GM18511 (cell line): ENCODE results near the gene ACOX1.

ENCODE experiments used
- ATAC-seq: cut with Tn5 transposase; IDR thresholded peaks from one replicate; pipeline ENCODE4 v1.9.1; 2021; ENCODE audit warnings: mild to moderate bottlenecking, moderate library complexity; ENCODE audit not compliant: unreplicated experiment

ACOX1 gene

GRCh38 chr17:75910699-75911098 lies 68.3 kb downstream of the ACOX1 start:
- no peak for ATAC-seq

DNA sequence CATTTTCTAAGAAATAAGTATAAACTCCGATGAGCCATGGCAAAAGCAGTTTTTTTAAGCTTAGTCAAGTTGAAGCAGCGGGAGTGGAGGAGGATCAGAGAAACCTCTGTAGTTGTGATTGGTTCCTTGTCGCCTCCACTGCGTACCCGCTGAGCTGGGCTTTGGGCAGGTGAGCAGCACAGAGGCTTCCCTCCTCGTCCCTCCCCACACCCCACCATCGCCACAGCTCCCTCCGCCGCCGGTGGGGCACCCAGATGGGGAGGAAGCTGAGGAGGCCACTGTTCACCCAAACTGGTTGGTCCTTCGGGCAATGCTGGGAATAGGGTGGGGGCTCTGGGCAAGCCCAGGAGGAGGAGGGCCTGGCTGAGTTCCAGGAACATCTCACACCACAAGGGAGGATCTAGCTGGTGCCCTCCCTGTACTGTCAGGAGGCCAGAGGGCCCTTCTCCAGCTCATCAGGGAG lies 69.1 kb downstream of the ACOX1 start:
- no peak for ATAC-seq

GRCh38 chr17:75909051-75909811 lies 69.7 kb downstream of the ACOX1 start:
- no peak for ATAC-seq

DNA sequence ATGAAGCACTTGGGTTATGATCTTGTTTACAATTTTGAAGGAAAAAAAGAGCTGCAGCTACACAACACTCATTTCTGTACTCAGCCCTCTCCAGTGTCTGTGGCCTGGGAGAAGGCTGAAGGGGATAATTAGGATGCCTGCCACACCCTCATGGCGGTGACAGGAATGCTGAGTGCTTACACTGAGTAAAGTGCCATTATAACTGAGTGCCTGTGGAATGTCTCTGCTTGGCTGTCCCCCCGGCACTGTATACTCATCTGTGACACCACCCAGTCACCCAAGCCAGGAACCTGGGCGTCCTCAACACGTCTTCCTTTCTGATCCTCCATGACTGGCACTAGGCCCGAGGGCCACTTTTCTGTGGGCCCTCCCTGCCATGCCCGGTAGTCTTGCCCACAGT lies 70.8 kb downstream of the ACOX1 start:
- ATAC-seq, result no peak

DNA sequence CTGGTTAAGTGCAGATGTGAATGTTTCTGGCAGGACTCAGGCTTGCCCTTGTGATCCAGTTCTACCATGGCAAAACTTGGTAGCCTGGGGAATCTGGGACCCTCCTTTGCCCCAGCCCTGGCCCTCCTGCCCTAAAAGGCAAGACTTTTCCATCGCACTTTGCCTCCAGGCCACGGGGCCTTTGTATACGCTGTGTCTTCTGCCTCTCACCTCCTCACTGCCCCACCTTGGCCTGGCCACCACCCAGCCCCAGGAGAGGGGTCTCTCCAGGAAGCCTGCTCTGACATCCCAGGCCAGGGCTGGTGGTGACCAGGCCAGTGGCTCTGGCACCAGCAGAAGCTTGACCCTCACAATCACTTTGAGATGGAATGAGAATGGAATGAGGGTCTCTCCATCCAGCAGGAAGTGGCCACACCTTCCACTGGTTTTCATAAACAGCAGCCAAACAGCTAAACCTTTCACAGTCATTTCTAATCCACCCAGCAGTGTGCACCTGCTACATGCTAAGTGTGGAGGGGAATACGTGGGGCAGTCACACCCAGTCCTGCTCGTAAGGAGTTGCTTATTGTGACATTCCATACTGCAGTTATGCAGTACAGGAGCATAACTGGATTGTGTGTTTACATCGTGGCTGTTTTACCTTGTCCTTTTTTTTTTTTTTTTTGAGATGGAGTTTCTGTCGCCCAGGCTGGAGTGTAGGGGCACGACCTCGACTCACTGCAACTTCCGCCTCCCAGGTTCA lies 72.7 kb downstream of the ACOX1 start:
- ATAC-seq, result no peak

GRCh38 chr17:75904749-75905521 lies 74.0 kb downstream of the ACOX1 start, which contains the start of gene MRPL38:
Gene MRPL38 (minus strand): TSS chr17:75904884. CDS start chr17:75904875, 9 bp downstream.
- peak; percentile 95 for ATAC-seq

GRCh38 chr17:75902406-75902805 lies 76.6 kb downstream of the ACOX1 start:
- no peak for ATAC-seq

GRCh38 chr17:75901727-75902126 lies 77.2 kb downstream of the ACOX1 start:
- ATAC-seq, result no peak

GRCh38 chr17:75900691-75901533 lies 78.1 kb downstream of the ACOX1 start:
- ATAC-seq, result no peak

DNA sequence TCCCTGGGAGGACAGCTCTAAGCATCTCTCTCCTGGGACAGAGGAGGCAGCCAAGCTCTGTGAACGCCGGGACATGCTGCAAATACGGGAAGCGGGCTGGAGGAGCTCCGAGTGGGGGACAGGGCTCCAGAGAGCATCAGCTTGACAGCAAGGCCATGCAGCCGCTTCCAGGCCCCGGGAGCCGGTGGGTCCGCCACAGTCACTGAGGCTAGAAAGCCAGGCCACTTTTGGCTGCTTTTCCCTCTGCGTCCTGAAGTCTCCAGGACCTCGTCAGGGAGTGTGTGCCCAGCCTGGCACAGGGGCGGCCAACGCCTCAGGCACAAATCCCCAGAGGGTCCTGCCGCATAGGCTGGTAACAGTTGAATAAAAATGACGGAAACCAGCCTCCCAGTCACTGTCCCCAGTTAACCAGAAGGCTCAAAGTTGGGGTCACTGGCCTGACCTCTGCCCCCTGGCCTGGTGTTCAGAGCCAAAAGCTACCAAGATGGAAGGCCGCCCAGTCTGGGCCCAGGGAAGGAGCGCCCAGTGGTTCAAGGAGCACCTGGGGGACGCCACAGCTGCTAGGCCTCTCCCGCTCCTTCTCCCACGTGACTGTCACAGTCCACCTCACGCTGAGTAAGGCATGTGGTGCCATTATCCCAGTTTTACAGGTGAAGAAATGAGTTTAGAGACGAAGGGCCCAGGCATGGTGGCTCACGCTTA lies 79.0 kb downstream of the ACOX1 start:
- ATAC-seq, result no peak

- no peak for ATAC-seq
These were observed 79.6 kb downstream of the ACOX1 start for GRCh38 chr17:75899353-75899752.

DNA sequence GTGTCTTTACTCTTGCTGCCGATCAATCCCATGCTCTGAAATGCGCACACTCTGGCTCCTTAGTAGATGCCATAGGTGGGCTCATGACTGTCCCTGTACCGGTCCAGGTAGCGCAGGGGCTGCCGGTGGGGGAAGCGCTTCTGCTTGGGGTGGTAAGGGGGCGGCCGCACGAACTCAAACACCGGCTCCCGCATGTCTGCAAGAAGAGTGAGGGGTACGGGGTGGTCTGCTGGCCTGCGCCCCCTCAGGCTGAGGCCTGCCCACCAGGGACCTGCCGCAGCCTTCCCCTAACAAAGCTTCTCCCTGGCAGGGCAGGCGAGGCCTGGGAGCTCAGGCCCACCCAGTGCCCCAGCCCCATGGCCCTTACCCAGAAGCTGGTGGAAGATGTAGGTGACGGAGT lies 80.2 kb downstream of the ACOX1 start:
- ATAC-seq, result no peak

- ATAC-seq, result no peak
These were observed 80.9 kb downstream of the ACOX1 start for GRCh38 chr17:75898065-75898464.

- ATAC-seq, result no peak
These were observed 81.6 kb downstream of the ACOX1 start for GRCh38 chr17:75897160-75898019.

DNA sequence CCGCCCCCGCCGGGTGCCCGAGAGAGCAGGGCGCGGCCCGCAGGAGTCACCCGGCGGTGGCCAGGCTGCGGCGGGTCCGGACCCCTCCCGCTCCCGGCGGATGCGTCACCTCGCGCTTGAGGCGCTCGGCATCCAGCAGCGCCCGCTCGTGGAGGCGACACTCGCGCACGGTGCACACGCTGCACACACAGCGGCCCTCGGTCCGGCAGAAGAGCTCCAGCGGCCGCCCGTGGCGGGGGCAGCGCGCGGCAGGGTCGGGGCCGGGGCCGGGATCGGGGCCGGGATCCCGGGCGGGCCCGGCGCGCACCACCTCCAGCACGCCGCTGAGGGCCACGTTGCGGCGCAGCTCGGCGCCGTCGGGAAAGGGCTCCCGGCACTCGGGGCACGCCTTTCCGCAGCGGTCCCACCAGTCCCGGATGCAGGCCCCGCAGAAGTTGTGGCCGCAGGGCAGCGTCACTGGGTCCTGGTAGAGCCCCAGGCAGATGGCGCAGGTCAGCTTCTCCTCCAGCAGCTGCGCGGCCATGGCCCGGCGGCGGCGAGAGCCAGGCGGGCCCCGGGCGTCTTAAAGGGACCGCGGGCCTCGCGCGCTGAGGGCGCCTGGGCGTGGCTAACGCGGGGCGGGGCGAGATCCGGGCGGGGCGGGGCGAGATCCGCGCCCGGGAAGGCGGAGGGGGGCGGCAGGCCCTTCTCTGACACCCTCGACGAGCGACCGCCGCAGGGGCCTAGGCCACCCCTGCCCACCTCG lies 82.4 kb downstream of the ACOX1 start, which contains the start of gene TRIM65:
Gene TRIM65 (minus strand): TSS at position 537 of the 745 bp plus-strand sequence. CDS start 14 bp downstream, at position 523.
- ATAC-seq, result peak; percentile 68

DNA sequence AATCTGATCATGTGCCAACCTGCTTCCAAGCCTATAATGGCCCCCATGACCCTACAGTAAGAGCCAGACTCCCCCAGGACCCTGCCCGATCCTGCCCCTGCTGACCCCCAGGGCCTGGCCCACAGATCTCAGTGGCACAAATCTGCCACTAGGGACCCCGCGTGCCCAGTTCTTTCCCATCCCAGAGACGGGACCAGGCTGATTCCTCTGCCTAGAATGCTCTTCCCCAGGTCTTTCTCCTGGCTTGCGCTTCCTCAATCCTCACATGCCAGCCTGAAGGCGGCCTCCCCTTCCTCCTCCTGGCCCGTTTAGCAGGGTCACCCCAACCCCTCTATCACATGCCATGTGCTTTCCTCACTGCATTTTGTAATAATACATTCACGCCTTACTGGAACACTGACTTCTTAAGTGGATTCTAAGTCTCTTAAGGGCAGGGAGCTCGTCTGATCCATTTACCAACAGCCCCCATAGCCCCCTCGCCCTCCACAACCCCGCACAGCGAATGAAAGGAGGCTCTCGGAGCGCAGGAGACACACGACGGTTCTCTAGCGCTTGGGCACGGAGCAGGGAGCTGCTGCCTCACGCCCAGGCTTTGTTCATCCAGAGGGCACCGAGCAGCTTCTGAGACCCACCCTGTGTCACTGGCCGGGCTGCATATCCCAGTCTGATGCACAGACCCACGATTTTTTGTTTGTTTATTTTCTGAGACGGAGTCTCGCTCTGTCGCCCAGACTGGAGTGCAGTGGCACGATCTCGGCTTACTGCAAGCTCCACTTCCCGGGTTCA lies 83.4 kb downstream of the ACOX1 start:
- ATAC-seq, result no peak

GRCh38 chr17:75894049-75894733 lies 84.8 kb downstream of the ACOX1 start:
- no peak for ATAC-seq
